GM15510 (cell line): ENCODE data around the gene FAM228A.

ENCODE experiments used
- POLR2A ChIP-seq: IDR thresholded peaks from 3 replicates; pipeline ENCODE4 v1.6.1; 2011; ENCODE audit warnings: borderline replicate concordance; ENCODE audit not compliant: insufficient read length; ENCODE audit errors: extremely low read depth

FAM228A gene

DNA sequence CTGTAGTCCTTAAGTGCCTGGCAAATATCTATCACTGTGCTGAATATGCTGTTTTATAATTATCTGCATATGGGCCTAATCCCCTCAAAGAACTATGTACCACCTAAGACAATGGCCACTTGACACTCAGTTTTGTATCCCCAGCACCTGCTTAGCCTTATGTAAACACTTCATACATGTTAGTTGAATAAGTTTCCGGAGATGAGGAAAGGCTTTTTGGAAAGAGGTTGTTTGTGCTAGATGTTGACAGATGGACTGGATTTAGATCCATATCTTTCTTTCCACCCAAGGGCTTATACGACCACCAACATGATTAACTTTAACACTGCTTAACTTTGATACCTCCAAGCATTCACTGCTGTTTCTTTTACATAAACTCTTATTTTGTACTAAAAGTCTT, 63.3 kb downstream of the FAM228A start:
- TF ChIP-seq POLR2A, result no peak

DNA sequence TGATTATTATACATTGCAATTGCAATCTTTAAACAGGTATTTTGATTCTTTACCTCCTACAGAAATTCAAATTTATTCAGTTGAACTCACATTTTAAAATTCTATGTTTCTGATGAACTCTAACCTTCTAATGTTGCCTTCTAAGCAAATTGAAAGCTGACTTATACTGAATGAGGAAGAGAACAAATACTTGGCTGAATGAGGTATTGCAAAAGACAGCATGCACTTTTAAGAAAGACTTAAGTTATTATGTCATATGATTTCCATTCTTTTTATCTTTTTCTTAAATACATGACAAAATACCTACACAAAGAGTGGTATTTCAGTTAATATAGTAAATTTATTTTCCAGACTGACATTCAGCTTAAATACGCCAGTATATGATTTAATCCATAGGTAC, 64.7 kb downstream of the FAM228A start:
- TF ChIP-seq POLR2A, result no peak
